Mesothelial cell of epicardium (in vitro differentiated cells): Measurements from ENCODE around the gene BTBD6. TPM values are rescaled to one million over a fixed set of nuclear protein-coding genes. Genes with fewer than 3 reads are reported as not detected.
"Not testable (repeated sequence)": the region's sequence is repeated elsewhere in the genome, so short reads cannot be mapped to it uniquely, and the experiment has no call there.

ENCODE experiments used
- DNase-seq, 2 experiments: peaks; one replicate each; pipeline ENCODE4 v3.0.0; 2021; ENCODE audit warnings: low spot score in 2 of 2; ENCODE audit not compliant: unreplicated experiment in 2 of 2
- H3K27ac Mint-ChIP-seq: 2 replicates; pipeline ENCODE4 v1.8.0; 2021; ENCODE audit warnings: mixed read lengths
- H3K27me3 Mint-ChIP-seq: 2 replicates; pipeline ENCODE4 v1.8.0; 2021; ENCODE audit warnings: low read depth, mixed read lengths
- H3K36me3 Mint-ChIP-seq: 2 replicates; pipeline ENCODE4 v1.8.0; 2021; ENCODE audit warnings: mixed read lengths
- H3K4me1 Mint-ChIP-seq: 2 replicates; pipeline ENCODE4 v1.8.0; 2021; ENCODE audit warnings: mixed read lengths
- H3K4me3 Mint-ChIP-seq: 2 replicates; pipeline ENCODE4 v1.8.0; 2021; ENCODE audit warnings: mild to moderate bottlenecking, moderate library complexity, mixed read lengths
- H3K9me3 Mint-ChIP-seq: 2 replicates; pipeline ENCODE4 v1.8.0; 2021; ENCODE audit warnings: mixed read lengths
- total RNA-seq: library from RNA; stranded (reverse); gene quantifications from 3 replicates; pipeline ENCODE4 v1.2.1, GENCODE V29; 2021
- TF ChIP-seq, protein P1 (sequence below): fragments of 200-600 bp; sonication (generic); IDR thresholded peaks from one replicate; pipeline ENCODE4 v1.5.0; 2021; ENCODE audit warnings: antibody characterized with exemption; ENCODE audit not compliant: unreplicated experiment

Gene BTBD6
- total RNA-seq, 1 donor from 2014 or later: 38.4 TPM

DNA sequence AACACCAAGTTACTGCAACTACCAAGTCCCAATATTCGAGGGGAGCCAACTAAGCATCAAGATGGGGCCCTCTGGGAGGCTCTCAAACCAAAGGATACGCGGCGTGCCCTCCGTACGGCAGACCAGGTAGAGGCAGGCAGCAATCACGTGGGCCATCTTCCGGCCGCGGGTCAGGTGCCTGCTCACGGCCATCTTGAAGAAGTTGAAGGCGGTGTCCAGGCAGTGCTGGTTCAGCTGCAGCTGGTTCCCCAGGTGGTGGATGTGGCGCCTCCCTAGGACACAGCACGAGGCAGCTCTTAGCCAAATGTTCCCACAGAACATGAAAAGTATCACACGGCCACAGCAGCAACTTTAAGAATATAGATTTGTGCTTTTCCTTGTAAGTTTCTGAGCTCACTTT lies 24.3 kb downstream of the BTBD6 start:
- Mint-ChIP-seq H3K4me1 (peaks cover 23% of the 10 kb centered on the region), H3K9me3 (no peaks in the 10 kb centered on the region), H3K4me3 (no peak overlapping the region), H3K27me3 (no peaks in the 10 kb centered on the region), H3K36me3 (peaks cover 8% of the 10 kb centered on the region), H3K27ac (peak overlapping the region; percentile 72)
- no peak for DNase-seq
- TF ChIP-seq, protein P1, sequence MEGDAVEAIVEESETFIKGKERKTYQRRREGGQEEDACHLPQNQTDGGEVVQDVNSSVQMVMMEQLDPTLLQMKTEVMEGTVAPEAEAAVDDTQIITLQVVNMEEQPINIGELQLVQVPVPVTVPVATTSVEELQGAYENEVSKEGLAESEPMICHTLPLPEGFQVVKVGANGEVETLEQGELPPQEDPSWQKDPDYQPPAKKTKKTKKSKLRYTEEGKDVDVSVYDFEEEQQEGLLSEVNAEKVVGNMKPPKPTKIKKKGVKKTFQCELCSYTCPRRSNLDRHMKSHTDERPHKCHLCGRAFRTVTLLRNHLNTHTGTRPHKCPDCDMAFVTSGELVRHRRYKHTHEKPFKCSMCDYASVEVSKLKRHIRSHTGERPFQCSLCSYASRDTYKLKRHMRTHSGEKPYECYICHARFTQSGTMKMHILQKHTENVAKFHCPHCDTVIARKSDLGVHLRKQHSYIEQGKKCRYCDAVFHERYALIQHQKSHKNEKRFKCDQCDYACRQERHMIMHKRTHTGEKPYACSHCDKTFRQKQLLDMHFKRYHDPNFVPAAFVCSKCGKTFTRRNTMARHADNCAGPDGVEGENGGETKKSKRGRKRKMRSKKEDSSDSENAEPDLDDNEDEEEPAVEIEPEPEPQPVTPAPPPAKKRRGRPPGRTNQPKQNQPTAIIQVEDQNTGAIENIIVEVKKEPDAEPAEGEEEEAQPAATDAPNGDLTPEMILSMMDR: no peak

DNA sequence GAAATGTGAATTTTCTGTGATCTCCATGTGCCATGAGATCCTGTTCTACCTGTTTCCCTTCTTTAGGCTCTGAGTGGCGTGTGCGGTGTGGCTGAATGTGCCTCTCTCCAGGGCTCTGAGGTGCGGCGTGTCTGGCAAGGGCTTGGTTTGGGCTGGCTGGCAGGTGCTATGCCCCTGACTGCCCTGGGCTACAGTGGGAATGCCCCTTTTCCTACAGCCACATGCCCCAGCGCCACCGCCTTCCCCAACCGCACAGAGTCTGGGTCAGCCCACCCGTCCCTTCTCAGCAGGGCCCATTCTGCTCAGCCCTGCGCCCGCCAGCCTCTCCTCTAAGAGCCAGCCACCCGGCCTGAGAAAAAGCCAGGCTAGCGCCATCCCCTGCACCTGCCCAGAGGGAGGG lies 24.7 kb downstream of the BTBD6 start:
- peak overlapping the region; percentile 72 for H3K27ac Mint-ChIP-seq
- no peak for DNase-seq
- H3K4me3 Mint-ChIP-seq: no peak overlapping the region
- TF ChIP-seq, protein P1: no peak
- H3K36me3 Mint-ChIP-seq: peaks cover 8% of the 10 kb centered on the region
- no peaks in the 10 kb centered on the region for H3K9me3 Mint-ChIP-seq
- peaks cover 26% of the 10 kb centered on the region for H3K4me1 Mint-ChIP-seq
- no peaks in the 10 kb centered on the region for H3K27me3 Mint-ChIP-seq

DNA sequence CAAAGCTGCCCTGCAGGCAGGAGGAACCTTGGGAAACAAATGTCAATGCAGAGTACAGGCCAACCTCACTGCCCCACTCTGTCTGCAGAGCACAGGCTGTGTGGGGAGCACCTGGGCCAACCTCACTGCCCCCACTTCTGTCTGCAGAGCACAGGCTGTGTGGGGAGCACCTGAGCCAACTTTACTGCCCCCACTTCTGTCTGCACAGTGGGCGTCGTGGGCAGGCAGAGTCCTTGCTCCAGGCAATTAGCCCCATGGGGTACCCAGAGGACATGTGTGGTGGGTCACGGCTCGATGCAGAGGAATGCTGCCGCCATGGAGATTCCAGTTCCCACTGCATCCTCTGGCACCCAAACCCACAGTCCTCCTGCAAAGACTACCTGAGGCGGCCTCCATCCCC lies 26.3 kb downstream of the BTBD6 start:
- Mint-ChIP-seq H3K36me3 (peaks cover 3% of the 10 kb centered on the region), H3K9me3 (no peaks in the 10 kb centered on the region), H3K27ac (peak overlapping the region; percentile 30), H3K27me3 (no peaks in the 10 kb centered on the region), H3K4me1 (peaks cover 26% of the 10 kb centered on the region), H3K4me3 (no peak overlapping the region)
- DNase-seq: no peak
- TF ChIP-seq, protein P1: no peak

DNA sequence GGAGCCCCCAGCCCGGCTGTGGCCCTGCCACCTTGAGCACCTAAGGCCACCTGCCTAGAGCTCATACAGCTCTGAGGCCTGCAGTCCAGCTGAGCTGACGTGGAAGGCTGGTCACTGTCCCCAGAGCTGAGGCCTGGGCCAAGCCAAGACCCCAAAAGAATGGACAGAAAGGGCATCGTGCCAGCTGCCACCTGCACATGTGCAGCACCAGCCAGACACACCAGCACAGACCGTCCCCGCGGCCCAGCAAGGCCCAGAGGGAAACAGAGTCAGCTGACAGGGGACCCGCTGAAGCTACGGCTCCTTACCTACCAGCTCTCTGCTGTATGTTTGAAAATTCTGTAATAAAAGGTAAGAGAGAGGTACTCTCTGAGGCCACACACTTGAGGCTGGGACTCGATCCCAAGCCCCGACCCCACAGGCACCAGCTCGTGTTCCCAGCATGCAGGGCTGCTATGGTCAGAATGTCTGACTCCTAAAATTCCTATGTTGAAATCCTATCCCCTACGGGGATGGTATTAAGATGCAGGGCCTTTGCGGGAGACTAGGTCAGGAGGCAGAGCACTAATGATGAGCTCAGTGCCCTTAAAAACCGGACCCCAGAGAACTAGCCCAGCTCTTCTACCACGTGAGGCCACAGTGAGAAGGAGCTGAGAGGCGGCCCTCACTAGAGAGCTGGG lies 27.1 kb downstream of the BTBD6 start:
- no peaks in the 10 kb centered on the region for H3K9me3 Mint-ChIP-seq
- H3K27ac Mint-ChIP-seq: peak overlapping the region; percentile 73
- peaks cover 26% of the 10 kb centered on the region for H3K4me1 Mint-ChIP-seq
- TF ChIP-seq, protein P1: no peak
- no peak overlapping the region for H3K4me3 Mint-ChIP-seq
- H3K27me3 Mint-ChIP-seq: no peaks in the 10 kb centered on the region
- peaks cover 3% of the 10 kb centered on the region for H3K36me3 Mint-ChIP-seq
- DNase-seq: no peak

DNA sequence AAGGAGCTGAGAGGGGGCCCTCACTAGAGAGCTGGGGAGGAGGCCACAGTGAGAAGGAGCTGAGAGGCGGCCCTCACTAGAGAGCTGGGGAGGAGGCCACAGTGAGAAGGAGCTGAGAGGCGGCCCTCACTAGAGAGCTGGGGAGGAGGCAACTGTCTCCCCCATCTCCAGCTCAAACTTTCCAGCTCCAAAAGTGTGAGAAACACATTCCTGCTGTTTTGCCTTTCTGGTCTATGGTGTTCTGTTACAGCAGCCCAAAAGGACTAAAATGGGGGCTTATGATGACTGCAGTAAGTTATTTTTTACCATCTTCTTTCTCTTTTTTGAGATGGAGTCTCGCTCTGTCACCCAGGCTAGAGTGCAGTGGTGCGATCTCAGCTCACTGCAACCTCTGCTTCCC lies 29.1 kb downstream of the BTBD6 start:
- H3K36me3 Mint-ChIP-seq, H3K9me3 Mint-ChIP-seq, DNase-seq, H3K27me3 Mint-ChIP-seq, H3K4me3 Mint-ChIP-seq: not testable (repeated sequence)
- H3K27ac Mint-ChIP-seq: peak overlapping the region; percentile 53
- peaks cover 30% of the 10 kb centered on the region for H3K4me1 Mint-ChIP-seq

DNA sequence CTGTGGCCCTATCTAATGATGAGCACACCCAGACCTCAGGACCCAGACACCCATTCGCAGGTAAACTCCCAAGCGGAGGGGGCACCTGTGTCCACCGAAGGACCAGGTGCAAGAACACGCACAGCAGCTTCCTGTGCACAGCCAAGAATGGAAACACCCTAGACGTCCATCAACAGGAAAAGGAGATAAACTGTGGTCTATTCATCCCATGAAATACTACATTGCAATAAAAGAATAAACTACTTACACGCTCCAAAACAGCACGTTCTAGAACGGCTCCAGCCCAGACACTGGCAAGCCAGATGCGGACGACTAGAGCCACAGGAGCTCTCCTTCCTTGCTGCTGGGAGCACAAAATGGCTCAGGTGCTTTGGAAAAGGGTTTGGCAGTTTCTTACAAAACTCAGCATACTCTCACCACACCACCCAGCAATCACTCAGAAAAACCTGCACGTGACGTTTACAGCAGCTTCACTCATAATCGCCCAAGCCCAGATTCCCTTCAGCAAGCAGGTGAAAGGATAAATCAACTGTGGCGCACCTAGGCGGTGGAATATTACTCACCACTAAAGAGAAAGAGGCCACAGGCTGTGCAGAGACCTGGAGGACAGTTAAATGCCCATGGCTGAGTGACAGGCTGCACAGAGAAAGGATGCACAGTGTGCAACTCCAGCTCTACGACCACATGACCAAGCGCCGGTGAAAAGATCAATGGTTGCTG lies 31.5 kb downstream of the BTBD6 start:
- Mint-ChIP-seq H3K36me3 (no peaks in the 10 kb centered on the region), H3K27me3 (no peaks in the 10 kb centered on the region), H3K27ac (no peak overlapping the region), H3K9me3 (no peaks in the 10 kb centered on the region), H3K4me3 (no peak overlapping the region), H3K4me1 (peaks cover 16% of the 10 kb centered on the region)
- no peak for DNase-seq
- TF ChIP-seq, protein P1: no peak
